ENCODE data around the gene TIMM50. TPM values are rescaled to one million over a fixed set of nuclear protein-coding genes. Genes with fewer than 3 reads are reported as not detected.
A peak's percentile ranks its signal among the peaks of the same experiment; 100 is the strongest.

The TIMM50 gene
- total and polyA plus RNA-seq, 2 of the 8 experiments (the other 6 are each of a cell fraction or from before 2014, with no cell fraction given): 155 to 187 TPM

DNA sequence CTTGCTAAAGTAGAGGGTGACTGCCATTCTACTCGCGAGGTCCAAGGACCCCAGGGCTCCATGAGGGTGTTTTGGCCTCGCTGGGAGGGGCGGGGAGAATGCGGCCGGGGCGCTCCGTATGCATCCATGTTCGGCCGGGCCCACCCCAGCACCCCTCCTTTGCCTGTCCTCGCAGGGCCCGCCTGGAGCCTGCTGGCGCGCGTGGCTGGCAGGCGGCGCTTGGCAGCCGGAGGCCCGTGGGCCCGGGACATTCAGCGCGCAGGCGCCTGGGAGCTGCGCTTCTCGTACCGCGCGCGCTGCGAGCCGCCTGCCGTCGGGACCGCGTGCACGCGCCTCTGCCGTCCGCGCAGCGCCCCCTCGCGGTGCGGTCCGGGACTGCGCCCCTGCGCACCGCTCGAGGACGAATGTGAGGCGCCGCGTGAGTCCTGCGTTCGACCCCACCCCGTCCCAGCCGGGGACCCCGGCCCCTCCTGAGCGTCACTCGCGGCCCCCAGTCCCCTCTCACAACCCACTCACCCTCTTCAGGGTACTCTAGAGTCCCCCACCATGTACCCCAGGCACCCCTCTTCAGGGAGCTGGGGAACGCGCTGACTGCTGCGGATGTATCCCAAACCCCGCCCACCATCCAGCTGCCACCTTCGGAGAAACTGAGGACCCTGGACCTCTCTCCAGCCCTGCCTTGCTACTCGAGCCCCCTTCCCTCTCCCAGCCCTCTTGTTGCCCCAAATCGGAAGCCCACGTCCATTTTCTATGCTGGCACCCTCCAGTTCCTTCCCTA is 22.2 kb downstream of the TIMM50 start (continued):
- TF ChIP-seq, protein P1, sequence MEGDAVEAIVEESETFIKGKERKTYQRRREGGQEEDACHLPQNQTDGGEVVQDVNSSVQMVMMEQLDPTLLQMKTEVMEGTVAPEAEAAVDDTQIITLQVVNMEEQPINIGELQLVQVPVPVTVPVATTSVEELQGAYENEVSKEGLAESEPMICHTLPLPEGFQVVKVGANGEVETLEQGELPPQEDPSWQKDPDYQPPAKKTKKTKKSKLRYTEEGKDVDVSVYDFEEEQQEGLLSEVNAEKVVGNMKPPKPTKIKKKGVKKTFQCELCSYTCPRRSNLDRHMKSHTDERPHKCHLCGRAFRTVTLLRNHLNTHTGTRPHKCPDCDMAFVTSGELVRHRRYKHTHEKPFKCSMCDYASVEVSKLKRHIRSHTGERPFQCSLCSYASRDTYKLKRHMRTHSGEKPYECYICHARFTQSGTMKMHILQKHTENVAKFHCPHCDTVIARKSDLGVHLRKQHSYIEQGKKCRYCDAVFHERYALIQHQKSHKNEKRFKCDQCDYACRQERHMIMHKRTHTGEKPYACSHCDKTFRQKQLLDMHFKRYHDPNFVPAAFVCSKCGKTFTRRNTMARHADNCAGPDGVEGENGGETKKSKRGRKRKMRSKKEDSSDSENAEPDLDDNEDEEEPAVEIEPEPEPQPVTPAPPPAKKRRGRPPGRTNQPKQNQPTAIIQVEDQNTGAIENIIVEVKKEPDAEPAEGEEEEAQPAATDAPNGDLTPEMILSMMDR (IDR thresholded peaks at IDR 0.05; ENCODE audit: control extremely low read depth in 1 of 3, insufficient read depth in 1 of 3, low read depth in 1 of 3, low read length in 3 of 3): peak; percentile 90 to 97 (median 93)
- TF ChIP-seq GTF2F1 (IDR thresholded peaks at IDR 0.05; ENCODE audit: borderline replicate concordance, low read depth, low read length) (peak; percentile 86; the same call in 1 of the 2 replicates), RBBP5 (IDR thresholded peaks at IDR 0.05; ENCODE audit: borderline replicate concordance, low read depth, low read length) (0 out of 2 replicates have a peak, but pooled peaks have one; percentile 54), GABPA (IDR thresholded peaks at IDR 0.05; ENCODE audit: borderline replicate concordance, insufficient read depth, low read length) (0 out of 2 replicates have a peak, but pooled peaks have one; percentile 76), TCF12 (IDR thresholded peaks at IDR 0.05; ENCODE audit: low read depth, low read length) (peak; percentile 49; the same call in 1 of the 2 replicates), JUND (IDR thresholded peaks at IDR 0.05; ENCODE audit: low read length) (0 out of 2 replicates have a peak, but pooled peaks have one; percentile 34), RAD21 (IDR thresholded peaks at IDR 0.05 in 1 of 2, conservative IDR thresholded peaks at IDR 0.05 in 1 of 2; ENCODE audit: low read depth in 2 of 2, low read length in 2 of 2) (peak in 1 of 2 experiments; percentile 56; a peak in 2 of 4 replicates), NRF1 (IDR thresholded peaks at IDR 0.05; ENCODE audit: low read depth, low read length) (peak; percentile 50), HDAC2 (IDR thresholded peaks at IDR 0.05; ENCODE audit: borderline replicate concordance in 1 of 2, low read depth in 2 of 2, low read length in 2 of 2) (peak in 1 of 2 experiments; percentile 64; a peak in 1 of 4 replicates), KDM5A (IDR thresholded peaks at IDR 0.05; ENCODE audit: low read length) (no peak), RNF2 (IDR thresholded peaks at IDR 0.05; ENCODE audit: borderline replicate concordance, low read depth, low read length, missing control alignments, poor library complexity, severe bottlenecking) (peak; percentile 63), TEAD4 (IDR thresholded peaks at IDR 0.05; ENCODE audit: low read depth, low read length) (peak; percentile 45; the same call in 1 of the 2 replicates)
- TF ChIP-seq, protein P2, sequence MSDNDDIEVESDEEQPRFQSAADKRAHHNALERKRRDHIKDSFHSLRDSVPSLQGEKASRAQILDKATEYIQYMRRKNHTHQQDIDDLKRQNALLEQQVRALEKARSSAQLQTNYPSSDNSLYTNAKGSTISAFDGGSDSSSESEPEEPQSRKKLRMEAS (IDR thresholded peaks at IDR 0.05): peak; percentile 99
- TF ChIP-seq, protein P3, sequence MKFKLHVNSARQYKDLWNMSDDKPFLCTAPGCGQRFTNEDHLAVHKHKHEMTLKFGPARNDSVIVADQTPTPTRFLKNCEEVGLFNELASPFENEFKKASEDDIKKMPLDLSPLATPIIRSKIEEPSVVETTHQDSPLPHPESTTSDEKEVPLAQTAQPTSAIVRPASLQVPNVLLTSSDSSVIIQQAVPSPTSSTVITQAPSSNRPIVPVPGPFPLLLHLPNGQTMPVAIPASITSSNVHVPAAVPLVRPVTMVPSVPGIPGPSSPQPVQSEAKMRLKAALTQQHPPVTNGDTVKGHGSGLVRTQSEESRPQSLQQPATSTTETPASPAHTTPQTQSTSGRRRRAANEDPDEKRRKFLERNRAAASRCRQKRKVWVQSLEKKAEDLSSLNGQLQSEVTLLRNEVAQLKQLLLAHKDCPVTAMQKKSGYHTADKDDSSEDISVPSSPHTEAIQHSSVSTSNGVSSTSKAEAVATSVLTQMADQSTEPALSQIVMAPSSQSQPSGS (IDR thresholded peaks at IDR 0.05; ENCODE audit: low read length): no peak

Data from H1 (cell line).